Fibroblast of skin of left quadriceps (primary cell): Measurements from ENCODE around the gene GSTA5.
"Not testable (repeated sequence)": the region's sequence is repeated elsewhere in the genome, so short reads cannot be mapped to it uniquely, and the experiment has no call there.

Experiments
- DNase-seq, 2 experiments: peaks; one replicate each; pipeline ENCODE4 v3.0.0-alpha.2; 2013; ENCODE audit warnings: low read depth in 2 of 2

Gene GSTA5

DNA sequence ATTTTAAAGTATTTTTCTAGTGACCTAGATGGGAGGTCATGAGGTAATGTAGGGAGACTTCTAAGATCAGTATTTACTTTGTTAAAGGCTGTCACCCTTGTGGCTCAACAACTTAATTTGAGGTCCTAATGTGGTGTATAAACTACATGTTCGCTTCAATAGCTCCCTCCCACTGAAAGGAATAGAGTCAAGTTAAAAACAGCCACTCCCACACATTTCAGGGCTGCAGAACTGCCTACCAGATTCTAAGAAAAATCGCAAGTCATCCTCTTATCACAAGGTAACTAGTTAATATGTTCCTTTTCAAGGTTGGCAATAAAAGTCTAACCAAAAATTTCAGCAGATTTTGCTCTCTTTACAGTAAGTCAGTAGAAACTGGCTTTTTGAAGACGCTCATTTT is 52.1 kb downstream of the GSTA5 start:
- no peak for DNase-seq

- DNase-seq: no peak
Observed at GRCh38 chr6:52787917-52788316, 52.7 kb downstream of the GSTA5 start.

GRCh38 chr6:52786249-52786956 is 54.2 kb downstream of the GSTA5 start:
- no peak for DNase-seq

GRCh38 chr6:52782696-52783274 is 57.8 kb downstream of the GSTA5 start:
- DNase-seq: not testable (repeated sequence)

GRCh38 chr6:52782209-52782608 is 58.4 kb downstream of the GSTA5 start:
- not testable (repeated sequence) for DNase-seq
